PC-3 (cell line): ENCODE measurements around the gene RAET1E.

Source experiments
- CTCF ChIP-seq: fragments of 300-600 bp; sonication (generic); conservative IDR thresholded peaks from 2 replicates; pipeline ENCODE4 v1.5.1; 2017; ENCODE audit warnings: antibody characterized with exemption, low read depth, mild to moderate bottlenecking, low read length
- EZH2phosphoT487 ChIP-seq: fragments of 300-600 bp; sonication (generic); IDR thresholded peaks from 2 replicates; pipeline ENCODE4 v1.6.1; 2018; ENCODE audit warnings: mild to moderate bottlenecking, antibody characterized with exemption, low read length, borderline replicate concordance

- no peak for TF ChIP-seq CTCF
- no peak for TF ChIP-seq EZH2phosphoT487
These were observed 1.6 kb upstream of the RAET1E start for GRCh38 chr6:149899486-149899885.
